ENCODE data around the gene CLIP3. TPM values are rescaled to one million over a fixed set of nuclear protein-coding genes. Genes with fewer than 3 reads are reported as not detected.

Gene CLIP3
- total and polyA plus RNA-seq, 9 of the 15 experiments (the other 6 are each of a cell fraction or from before 2014, with no cell fraction given) = 0.01 to 0.50 (median 0.15) TPM; not detected in 1

- TF ChIP-seq GATAD2B (IDR thresholded peaks at IDR 0.05; ENCODE audit: borderline replicate concordance) (no peak), ZNF699 (CRISPR knock-in tag; IDR thresholded peaks at IDR 0.05; ENCODE audit: insufficient replicate concordance) (no peak), SPI1 (IDR thresholded peaks at IDR 0.05; ENCODE audit: borderline replicate concordance, low read depth, low read length) (no peak), CBX8 (IDR thresholded peaks at IDR 0.05; ENCODE audit: borderline replicate concordance, extremely low read depth, low read depth, low read length, poor library complexity, severe bottlenecking) (no peak), TRIM25 (IDR thresholded peaks at IDR 0.05; ENCODE audit: borderline replicate concordance) (no peak), ELF2 (CRISPR knock-in tag; IDR thresholded peaks at IDR 0.05) (no peak), THRAP3 (IDR thresholded peaks at IDR 0.05; ENCODE audit: borderline replicate concordance) (no peak), HCFC1 (IDR thresholded peaks at IDR 0.05; ENCODE audit: low read depth, low read length) (peak; percentile 60), FOXK1 (CRISPR knock-in tag; IDR thresholded peaks at IDR 0.05; ENCODE audit: borderline replicate concordance) (0 out of 2 replicates have a peak, but pooled peaks have one; percentile 49), MAX (CRISPR knock-in tag; IDR thresholded peaks at IDR 0.05) (peak; percentile 95), MCM7 (IDR thresholded peaks at IDR 0.05) (no peak), NELFE (IDR thresholded peaks at IDR 0.05; ENCODE audit: insufficient read depth, insufficient read length) (no peak), CBFA2T3 (IDR thresholded peaks at IDR 0.05) (peak; percentile 53)
- TF ChIP-seq, protein P1, sequence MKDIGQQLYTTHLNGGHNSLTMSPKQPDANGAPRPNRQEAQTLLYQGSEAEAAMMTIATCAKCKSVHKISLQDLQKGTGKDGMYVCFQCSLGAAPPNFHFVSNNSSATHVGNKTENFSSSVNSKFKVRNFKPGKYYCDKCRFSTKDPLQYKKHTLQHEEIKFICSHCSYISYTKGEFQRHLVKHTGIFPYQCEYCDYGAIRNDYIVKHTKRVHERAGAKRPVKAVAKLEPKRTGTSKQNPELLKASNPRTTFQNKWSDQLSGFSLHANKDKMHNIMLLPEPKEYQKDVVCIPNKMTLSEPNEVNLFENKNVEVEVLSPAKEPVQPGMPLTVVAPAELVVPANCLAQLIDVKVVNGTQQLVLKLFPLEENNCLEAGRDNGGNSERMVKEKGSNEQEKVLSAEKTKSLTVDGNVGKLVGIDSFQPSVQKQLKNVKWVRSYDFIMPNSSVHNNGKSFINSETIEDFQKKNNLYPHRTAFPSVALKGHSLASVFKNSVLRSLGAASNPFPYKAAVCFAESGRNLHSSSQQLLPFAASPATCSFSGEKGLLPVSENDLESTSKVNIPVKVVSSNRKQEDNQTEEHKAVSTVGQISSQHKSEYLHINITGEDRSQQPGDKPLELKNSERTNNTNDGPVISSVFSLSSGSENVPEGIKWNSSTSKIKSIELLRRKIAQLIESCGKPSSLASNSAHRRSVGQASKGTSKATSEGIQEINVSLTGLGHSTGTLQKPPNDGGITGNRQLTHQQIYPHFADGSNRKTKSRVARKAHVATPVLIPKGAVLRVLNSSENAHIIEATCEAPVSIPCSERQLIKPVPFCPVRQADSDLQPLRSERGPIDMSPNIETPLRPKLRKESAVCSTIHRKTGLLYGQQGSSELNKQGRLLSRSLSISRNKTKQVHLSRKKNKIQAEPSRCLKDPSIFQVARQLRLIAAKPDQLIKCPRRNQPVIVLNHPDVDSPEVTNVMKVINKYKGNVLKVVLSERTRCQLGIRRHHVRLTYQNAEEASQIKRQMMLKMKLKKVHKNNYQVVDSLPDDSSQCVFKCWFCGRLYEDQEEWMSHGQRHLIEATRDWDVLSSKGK (CRISPR knock-in tag; IDR thresholded peaks at IDR 0.05) = no peak
- TF ChIP-seq, protein P2, sequence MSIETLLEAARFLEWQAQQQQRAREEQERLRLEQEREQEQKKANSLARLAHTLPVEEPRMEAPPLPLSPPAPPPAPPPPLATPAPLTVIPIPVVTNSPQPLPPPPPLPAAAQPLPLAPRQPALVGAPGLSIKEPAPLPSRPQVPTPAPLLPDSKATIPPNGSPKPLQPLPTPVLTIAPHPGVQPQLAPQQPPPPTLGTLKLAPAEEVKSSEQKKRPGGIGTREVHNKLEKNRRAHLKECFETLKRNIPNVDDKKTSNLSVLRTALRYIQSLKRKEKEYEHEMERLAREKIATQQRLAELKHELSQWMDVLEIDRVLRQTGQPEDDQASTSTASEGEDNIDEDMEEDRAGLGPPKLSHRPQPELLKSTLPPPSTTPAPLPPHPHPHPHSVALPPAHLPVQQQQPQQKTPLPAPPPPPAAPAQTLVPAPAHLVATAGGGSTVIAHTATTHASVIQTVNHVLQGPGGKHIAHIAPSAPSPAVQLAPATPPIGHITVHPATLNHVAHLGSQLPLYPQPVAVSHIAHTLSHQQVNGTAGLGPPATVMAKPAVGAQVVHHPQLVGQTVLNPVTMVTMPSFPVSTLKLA (conservative IDR thresholded peaks at IDR 0.05) = peak; percentile 93 to 95
- TF ChIP-seq, protein P3, sequence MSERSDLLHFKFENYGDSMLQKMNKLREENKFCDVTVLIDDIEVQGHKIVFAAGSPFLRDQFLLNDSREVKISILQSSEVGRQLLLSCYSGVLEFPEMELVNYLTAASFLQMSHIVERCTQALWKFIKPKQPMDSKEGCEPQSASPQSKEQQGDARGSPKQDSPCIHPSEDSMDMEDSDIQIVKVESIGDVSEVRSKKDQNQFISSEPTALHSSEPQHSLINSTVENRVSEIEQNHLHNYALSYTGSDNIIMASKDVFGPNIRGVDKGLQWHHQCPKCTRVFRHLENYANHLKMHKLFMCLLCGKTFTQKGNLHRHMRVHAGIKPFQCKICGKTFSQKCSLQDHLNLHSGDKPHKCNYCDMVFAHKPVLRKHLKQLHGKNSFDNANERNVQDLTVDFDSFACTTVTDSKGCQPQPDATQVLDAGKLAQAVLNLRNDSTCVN (CRISPR knock-in tag; IDR thresholded peaks at IDR 0.05) = no peak
- TF ChIP-seq, protein P4, sequence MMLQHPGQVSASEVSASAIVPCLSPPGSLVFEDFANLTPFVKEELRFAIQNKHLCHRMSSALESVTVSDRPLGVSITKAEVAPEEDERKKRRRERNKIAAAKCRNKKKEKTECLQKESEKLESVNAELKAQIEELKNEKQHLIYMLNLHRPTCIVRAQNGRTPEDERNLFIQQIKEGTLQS (IDR thresholded peaks at IDR 0.05) = peak; percentile 87
- TF ChIP-seq, protein P4 (CRISPR knock-in tag; conservative IDR thresholded peaks at IDR 0.05) = 0 out of 2 replicates have a peak, but pooled peaks have one; percentile 76
Observed at GRCh38 chr19:36054119-36054732, 21.6 kb upstream of the CLIP3 start, which contains the start of gene THAP8 (continued).

Measured in K562 (cell line).